Endothelial cell of umbilical vein (primary cell): ENCODE results near the gene CASK. TPM values are rescaled to one million over a fixed set of nuclear protein-coding genes. Genes with fewer than 3 reads are reported as not detected.

Source experiments
- BruUV-seq: library from RNA; stranded (reverse); fragments of 400-500 nt; replicated peaks from 2 replicates; lab custom pipeline; 2021; lab: Mats Ljungman, UMichigan
- CTCF ChIA-PET: fragments of 300-600, 350-600 bp; sonication (Branson Sonifier 250); formaldehyde crosslinking; loops from one replicate; lab custom pipeline; 2021; ENCODE audit warnings: antibody characterized with exemption, inconsistent platforms; lab: Charles Lee
- POLR2A ChIA-PET: fragments of 300-600, 350-600 bp; sonication (Branson Sonifier 250); formaldehyde crosslinking; loops from one replicate; lab custom pipeline; 2021; ENCODE audit warnings: antibody characterized with exemption, inconsistent platforms; lab: Charles Lee
- DNase-seq: peaks from one replicate; pipeline ENCODE4 v3.0.0-alpha.2; 2011; ENCODE audit warnings: low read depth, low spot score
- FAIRE-seq: peaks from 2 replicates; lab custom pipeline; 2011; peaks lifted over from hg19 to GRCh38; lab: Jason Lieb, UNC
- H2AFZ ChIP-seq: 2 replicates; pipeline ENCODE4 v1.6.0; 2012; ENCODE audit warnings: low read depth, low read length, control low read depth, inconsistent platforms
- H3K27ac ChIP-seq: 2 replicates; pipeline ENCODE4 v1.5.1; 2011; ENCODE audit warnings: low read depth, mild to moderate bottlenecking, control low read depth, low read length, moderate library complexity; ENCODE audit not compliant: insufficient read depth
- H3K27me3 ChIP-seq, 2 experiments: 2 replicates each; pipeline versions ENCODE4 v1.6.0 to v1.6.1; 2011; ENCODE audit warnings: low read length in 2 of 2, mixed read lengths in 1 of 2; ENCODE audit not compliant: control insufficient read depth in 2 of 2, insufficient read depth in 2 of 2
- H3K36me3 ChIP-seq, 2 experiments: 2 replicates in 1 of 2; 3 replicates in 1 of 2; pipeline ENCODE4 v1.5.1; 2011; ENCODE audit warnings: low read length in 2 of 2, mild to moderate bottlenecking in 1 of 2, moderate library complexity in 1 of 2; ENCODE audit not compliant: control insufficient read depth in 2 of 2, insufficient read depth in 2 of 2; ENCODE audit errors: extremely low read depth in 1 of 2
- H3K4me1 ChIP-seq: 3 replicates; pipeline ENCODE4 v1.5.1; 2011; ENCODE audit warnings: mild to moderate bottlenecking, low read length; ENCODE audit not compliant: control insufficient read depth, insufficient read depth; ENCODE audit errors: extremely low read depth
- H3K4me2 ChIP-seq: 2 replicates; pipeline ENCODE4 v1.6.1; 2011; ENCODE audit warnings: low read length, control low read depth, mixed read lengths; ENCODE audit not compliant: insufficient read depth
- H3K4me3 ChIP-seq, 3 experiments: fragments of 200-600 bp in 1 of 3; sonication (generic), shearing (Covaris generic) in 1 of 3; replicated peaks in 1 of 3; 2 replicates each; pipeline ENCODE4 v1.5.1; 2011 to 2016; ENCODE audit warnings: control low read depth in 3 of 3, low read length in 3 of 3, mild to moderate bottlenecking in 2 of 3, inconsistent platforms in 1 of 3, low read depth in 1 of 3, moderate library complexity in 1 of 3; ENCODE audit not compliant: insufficient read depth in 1 of 3
- H3K79me2 ChIP-seq: 2 replicates; pipeline ENCODE4 v1.6.0; 2012; ENCODE audit warnings: low read length, inconsistent platforms; ENCODE audit not compliant: control insufficient read depth, insufficient read depth
- H3K9ac ChIP-seq: replicated peaks from 2 replicates; pipeline ENCODE3; 2011; ENCODE audit warnings: low read length, control low read depth; ENCODE audit not compliant: insufficient read depth; ENCODE audit errors: extremely low read depth
- H3K9me1 ChIP-seq: replicated peaks from 3 replicates; pipeline ENCODE4 v1.6.0; 2011; ENCODE audit warnings: mild to moderate bottlenecking, low read length; ENCODE audit not compliant: control insufficient read depth, insufficient read depth; ENCODE audit errors: extremely low read depth
- H3K9me3 ChIP-seq: replicated peaks from 2 replicates; pipeline ENCODE4 v1.5.1; 2012; ENCODE audit warnings: low read length, inconsistent platforms; ENCODE audit not compliant: control insufficient read depth, insufficient read depth
- H4K20me1 ChIP-seq: replicated peaks from 2 replicates; pipeline ENCODE3; 2011; ENCODE audit warnings: mild to moderate bottlenecking, low read length; ENCODE audit not compliant: control insufficient read depth, insufficient read depth; ENCODE audit errors: extremely low read depth
- CTCF ChIP-seq, 2 donors: IDR thresholded peaks; 1 replicate in 1 of 2; 2 replicates in 1 of 2; pipeline ENCODE4 v1.5.1; 2011; ENCODE audit warnings: low read length in 2 of 2, mild to moderate bottlenecking in 2 of 2, moderate library complexity in 2 of 2, control low read depth in 1 of 2, inconsistent platforms in 1 of 2, low read depth in 1 of 2; ENCODE audit not compliant: insufficient read depth in 1 of 2; ENCODE audit errors: extremely low read depth in 1 of 2
- EZH2 ChIP-seq: IDR thresholded peaks from 2 replicates; pipeline ENCODE4 v1.6.1; 2012; ENCODE audit warnings: borderline replicate concordance, low read depth, mild to moderate bottlenecking, moderate library complexity, low read length, inconsistent platforms; ENCODE audit not compliant: severe bottlenecking
- FOS ChIP-seq: IDR thresholded peaks from 2 replicates; pipeline ENCODE4 v1.6.1; 2011; ENCODE audit warnings: mild to moderate bottlenecking, low read length, moderate library complexity, borderline replicate concordance; ENCODE audit not compliant: insufficient read depth
- GATA2 ChIP-seq: IDR thresholded peaks from 2 replicates; pipeline ENCODE4 v1.7.0; 2011; ENCODE audit warnings: low read depth, mild to moderate bottlenecking, moderate library complexity, mixed read lengths, low read length; ENCODE audit not compliant: insufficient read length, insufficient read depth
- JUN ChIP-seq: IDR thresholded peaks from 2 replicates; pipeline ENCODE4 v1.6.1; 2011; ENCODE audit warnings: borderline replicate concordance, low read depth; ENCODE audit not compliant: insufficient read length, insufficient read depth
- MAX ChIP-seq: IDR thresholded peaks from 2 replicates; pipeline ENCODE4 v1.6.1; 2011; ENCODE audit not compliant: insufficient read depth, insufficient read length
- MYC ChIP-seq: IDR thresholded peaks from one replicate; pipeline ENCODE4 v1.6.1; 2011; ENCODE audit warnings: mild to moderate bottlenecking, low read depth, low read length
- POLR2A ChIP-seq: IDR thresholded peaks from 2 replicates; pipeline ENCODE4 v1.6.1; 2012; ENCODE audit warnings: low read depth, mild to moderate bottlenecking, control low read depth, low read length
- POLR2AphosphoS5 ChIP-seq: IDR thresholded peaks from 2 replicates; pipeline ENCODE4 v1.6.1; 2012; ENCODE audit warnings: low read depth, mild to moderate bottlenecking, control low read depth, low read length, moderate library complexity; ENCODE audit not compliant: insufficient read depth
- dilution Hi-C: fragments of 300-500 bp; cut with MboI; formaldehyde crosslinking; loops from one replicate; pipeline ENCODE4 v1.15.0; 2019; ENCODE audit warnings: low sequenced_read_pairs; ENCODE audit not compliant: extremely low pct_ligation_motif_present
- intact Hi-C: fragments of 100-400 bp; cut with micrococcal nuclease; formaldehyde crosslinking; loops from one replicate; pipeline ENCODE4 v1.10.0; 2022
- polyA plus RNA-seq, 4 experiments: library from polyadenylated mRNA; depleted of rRNA in 3 of 4; stranded (reverse) in 3 of 4; unstranded in 1 of 4; fragments of >200 nt; gene quantifications; 2 replicates each; pipeline versions ENCODE4 v1.2.1 to v1.2.3, GENCODE V29; 2011 to 2012; ENCODE audit warnings: missing spikeins in 1 of 4
- total RNA-seq: library from RNA; stranded (reverse); gene quantifications from 2 replicates; pipeline ENCODE4 v1.2.3, GENCODE V29; 2021

CASK gene
- total and polyA plus RNA-seq, 2 donors (not counting 3 experiments of a cell fraction or from before 2014, with no cell fraction given): 6.4 to 30.4 TPM

GRCh38 chrX:41846714-41847113, 76.6 kb downstream of the CASK start:
- no peaks in the 10 kb centered on the region for H3K79me2 ChIP-seq
- H3K4me3 ChIP-seq: no peak overlapping the region
- intact Hi-C loops (no loop called here), dilution Hi-C loops (no loop called here)
- H3K4me1 ChIP-seq: no peaks in the 10 kb centered on the region
- BruUV-seq: no TSS peak
- ChIA-PET CTCF (no interaction called here), POLR2A (no interaction called here)
- TF ChIP-seq POLR2A: no peak
- TF ChIP-seq POLR2AphosphoS5: no peak
- no peak for TF ChIP-seq MAX
- TF ChIP-seq JUN: no peak
- TF ChIP-seq GATA2: no peak
- TF ChIP-seq CTCF (IDR thresholded peaks at IDR 0.05; ENCODE audit: extremely low read depth in 1 of 2, insufficient read depth in 1 of 2, low read depth in 1 of 2, low read length in 2 of 2): no peak
- TF ChIP-seq MYC: no peak
- TF ChIP-seq EZH2: no peak
- TF ChIP-seq FOS: no peak
- H3K27me3 ChIP-seq: no peaks in the 10 kb centered on the region
- no peak overlapping the region for H3K9ac ChIP-seq
- H4K20me1 ChIP-seq: no peaks in the 10 kb centered on the region
- H3K36me3 ChIP-seq: no peaks in the 10 kb centered on the region
- H3K27ac ChIP-seq: no peak overlapping the region
- DNase-seq: no peak
- FAIRE-seq: no peak
- H2AFZ ChIP-seq: no peak overlapping the region
- H3K4me2 ChIP-seq: no peak overlapping the region
- H3K9me3 ChIP-seq: no peaks in the 10 kb centered on the region
- H3K9me1 ChIP-seq: no peaks in the 10 kb centered on the region
